Measurements from ENCODE around the gene WNT11.

GRCh38 chr11:76207642-76208401 lies 1.5 kb upstream of the WNT11 start:
- no peak for TF ChIP-seq EZH2 (IDR thresholded peaks at IDR 0.05; ENCODE audit: insufficient read depth, poor library complexity, severe bottlenecking)
- no peak for TF ChIP-seq EZH2phosphoT487 (IDR thresholded peaks at IDR 0.05; ENCODE audit: insufficient read depth, low read depth)

Measured in GM23248 (cell line).